Measurements from ENCODE around the gene TASL.

TASL gene

DNA sequence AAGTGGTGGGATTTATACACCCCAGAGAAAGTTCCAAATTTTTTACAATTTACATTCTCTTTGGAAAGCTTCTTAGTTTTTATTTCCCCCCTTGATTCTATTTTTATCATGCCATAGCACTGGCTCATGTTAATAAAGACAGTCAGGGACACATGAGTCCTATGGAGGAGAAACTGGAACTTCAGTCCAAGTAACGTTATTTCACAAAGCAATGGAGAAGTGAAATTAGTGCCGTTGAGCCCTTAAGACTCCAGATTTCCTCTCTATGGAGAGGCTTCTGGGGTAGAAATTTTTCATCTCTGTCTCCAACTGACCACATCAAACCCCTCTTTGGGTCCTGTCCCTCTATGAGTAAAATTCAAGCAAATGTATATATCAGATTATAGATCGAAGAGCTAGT is 12.8 kb upstream of the TASL start:
- TF ChIP-seq, protein P1, sequence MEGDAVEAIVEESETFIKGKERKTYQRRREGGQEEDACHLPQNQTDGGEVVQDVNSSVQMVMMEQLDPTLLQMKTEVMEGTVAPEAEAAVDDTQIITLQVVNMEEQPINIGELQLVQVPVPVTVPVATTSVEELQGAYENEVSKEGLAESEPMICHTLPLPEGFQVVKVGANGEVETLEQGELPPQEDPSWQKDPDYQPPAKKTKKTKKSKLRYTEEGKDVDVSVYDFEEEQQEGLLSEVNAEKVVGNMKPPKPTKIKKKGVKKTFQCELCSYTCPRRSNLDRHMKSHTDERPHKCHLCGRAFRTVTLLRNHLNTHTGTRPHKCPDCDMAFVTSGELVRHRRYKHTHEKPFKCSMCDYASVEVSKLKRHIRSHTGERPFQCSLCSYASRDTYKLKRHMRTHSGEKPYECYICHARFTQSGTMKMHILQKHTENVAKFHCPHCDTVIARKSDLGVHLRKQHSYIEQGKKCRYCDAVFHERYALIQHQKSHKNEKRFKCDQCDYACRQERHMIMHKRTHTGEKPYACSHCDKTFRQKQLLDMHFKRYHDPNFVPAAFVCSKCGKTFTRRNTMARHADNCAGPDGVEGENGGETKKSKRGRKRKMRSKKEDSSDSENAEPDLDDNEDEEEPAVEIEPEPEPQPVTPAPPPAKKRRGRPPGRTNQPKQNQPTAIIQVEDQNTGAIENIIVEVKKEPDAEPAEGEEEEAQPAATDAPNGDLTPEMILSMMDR (IDR thresholded peaks at IDR 0.05): no peak

DNA sequence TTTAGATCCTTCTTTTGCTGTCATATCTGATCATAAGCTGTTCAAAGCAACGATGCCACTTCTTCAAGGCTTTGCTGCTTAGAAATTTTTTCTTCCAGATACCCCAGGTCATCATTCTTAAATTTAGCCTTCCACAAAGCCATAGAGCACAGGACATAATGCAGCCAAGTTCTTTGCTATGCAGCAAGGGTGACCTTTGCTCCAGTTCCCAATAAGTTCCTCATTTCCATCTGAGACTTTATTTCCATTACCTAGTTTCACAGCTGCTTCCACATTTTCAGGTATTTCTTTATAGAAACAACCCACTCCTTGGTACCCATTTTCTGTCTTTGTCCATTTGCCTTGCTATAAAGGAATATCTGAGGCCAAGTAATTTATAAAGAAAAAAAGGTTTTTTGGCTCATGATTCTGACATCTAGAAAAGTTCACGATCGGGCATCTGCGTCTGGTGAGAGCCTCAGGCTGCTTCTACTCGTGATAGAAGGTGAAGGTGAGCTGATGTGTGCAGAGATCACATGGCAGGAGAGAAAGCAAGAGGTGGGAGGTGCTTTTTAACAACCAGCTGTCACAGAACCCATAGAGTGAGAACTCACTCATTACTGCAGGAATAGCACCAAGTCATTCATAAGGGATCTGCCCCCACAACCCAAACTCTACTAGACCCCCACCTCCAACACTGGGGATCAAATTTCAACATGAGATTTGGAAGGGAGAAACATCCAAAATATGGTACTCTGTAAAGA is 11.8 kb upstream of the TASL start:
- TF ChIP-seq, protein P1 (IDR thresholded peaks at IDR 0.05): no peak

DNA sequence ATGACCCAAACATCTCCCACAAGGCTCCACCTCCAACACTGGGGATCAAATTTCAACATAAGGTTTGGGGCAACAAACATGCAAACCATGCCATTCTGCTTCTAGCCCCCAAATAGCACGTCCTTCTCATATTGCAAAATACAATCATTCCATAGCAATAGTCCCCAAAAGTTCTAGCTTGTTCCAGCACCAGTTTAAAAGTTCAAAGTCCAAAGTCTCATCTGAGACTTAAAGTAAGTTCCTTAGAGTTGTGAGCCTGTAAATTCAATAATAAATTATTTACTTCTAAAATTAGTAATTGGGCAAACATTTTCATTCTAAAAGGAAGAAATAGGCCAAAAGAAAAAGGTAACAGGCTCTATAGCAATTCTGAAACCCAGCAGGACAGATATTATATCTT is 8.9 kb upstream of the TASL start:
- TF ChIP-seq, protein P1 (IDR thresholded peaks at IDR 0.05): no peak

DNA sequence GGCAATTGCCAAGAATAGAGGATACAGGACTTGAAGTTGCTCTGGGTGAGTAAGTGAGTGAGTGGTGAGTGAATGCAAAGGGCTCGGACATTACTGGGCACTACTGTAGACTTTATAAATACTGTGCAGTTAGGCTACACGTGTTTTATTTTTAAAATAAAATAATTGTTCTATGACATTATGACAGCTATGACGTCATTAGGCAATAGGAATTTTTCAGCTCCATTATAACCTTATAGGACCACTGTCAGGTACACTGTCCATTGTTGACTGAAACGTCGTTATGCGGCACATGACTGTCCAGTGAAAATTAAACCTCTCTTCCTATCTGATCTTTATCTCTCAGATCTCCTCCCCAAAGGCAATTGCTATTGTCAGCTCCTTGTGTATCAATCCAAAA is 5.1 kb upstream of the TASL start:
- TF ChIP-seq, protein P1 (IDR thresholded peaks at IDR 0.05): no peak

DNA sequence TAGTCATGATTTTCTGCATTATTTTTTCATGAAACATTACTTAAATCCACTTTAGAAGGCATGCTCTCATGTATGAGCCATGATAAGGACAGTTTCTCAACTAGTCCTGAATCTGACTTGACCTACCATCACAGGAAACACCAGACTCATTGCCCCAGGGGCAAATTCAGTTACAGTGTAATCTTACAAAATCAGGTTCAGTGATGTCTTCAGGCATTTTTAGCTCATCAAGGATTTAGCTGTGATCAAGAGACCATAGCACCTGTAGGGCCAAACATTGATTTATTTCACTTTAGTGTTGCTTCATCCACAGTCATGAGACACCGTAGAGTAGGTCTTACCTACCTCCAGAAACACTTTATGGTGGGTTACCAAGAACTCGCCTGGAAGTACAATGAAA is 3.1 kb upstream of the TASL start:
- TF ChIP-seq, protein P1 (IDR thresholded peaks at IDR 0.05): no peak

DNA sequence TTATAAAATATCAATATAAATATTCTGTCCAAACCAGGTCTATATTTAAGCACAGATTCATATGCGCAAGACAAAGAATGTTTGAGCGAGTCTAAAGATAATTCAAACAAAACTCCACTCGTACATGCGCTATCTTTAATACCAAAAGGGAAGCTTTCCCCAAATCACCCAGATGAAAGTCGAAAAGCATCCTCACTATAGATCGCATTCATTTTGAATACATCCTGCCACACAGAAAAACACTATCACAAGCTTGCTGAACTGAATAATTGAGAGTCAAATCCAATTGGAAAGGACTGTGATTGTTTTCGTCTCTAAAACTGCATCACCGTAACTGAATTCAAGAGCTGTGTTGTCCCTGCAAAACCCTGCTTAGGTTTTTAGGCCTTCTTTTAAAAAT is 685 bp downstream of the TASL start:
- TF ChIP-seq, protein P1 (IDR thresholded peaks at IDR 0.05): no peak

DNA sequence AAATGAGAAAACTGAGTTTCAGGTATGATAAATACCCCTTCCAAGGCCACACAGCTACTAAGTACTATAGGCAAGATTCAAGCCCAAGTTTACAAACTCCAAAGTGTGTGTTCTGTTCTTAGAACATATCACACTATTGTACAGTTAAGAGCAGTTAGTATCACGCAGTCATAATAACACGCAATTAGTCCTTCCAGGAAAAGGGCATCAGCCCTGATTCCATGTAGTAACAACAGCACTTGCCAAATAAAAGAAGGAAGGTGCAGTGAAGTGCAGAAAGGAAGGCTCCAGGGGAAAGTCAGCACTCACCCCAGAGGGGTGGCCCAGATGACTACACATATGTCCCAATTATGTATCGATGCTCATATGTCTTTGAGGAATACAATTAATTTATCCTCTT is 4.4 kb downstream of the TASL start:
- TF ChIP-seq, protein P1 (IDR thresholded peaks at IDR 0.05): no peak

DNA sequence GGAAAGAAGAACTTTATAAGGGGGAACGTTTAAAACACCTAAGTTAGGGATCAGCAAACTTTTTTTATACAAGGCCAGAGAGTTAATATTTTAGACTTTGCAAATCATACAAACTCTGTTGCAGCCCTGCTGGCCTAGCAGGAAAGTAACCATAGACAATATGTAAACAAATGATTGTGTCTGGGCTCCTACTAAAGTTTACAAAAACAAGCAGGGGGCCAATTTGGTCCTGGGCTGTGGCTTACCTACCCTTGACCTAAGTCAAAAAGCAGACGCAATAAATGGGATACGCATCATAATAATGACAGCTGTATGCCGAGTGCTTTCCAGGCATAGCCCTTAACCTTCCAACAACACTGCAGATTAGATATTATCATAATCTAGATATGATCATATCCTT is 4.9 kb downstream of the TASL start:
- TF ChIP-seq, protein P1 (IDR thresholded peaks at IDR 0.05): no peak
